Activated naive CD8-positive, alpha-beta T cell treated with anti-CD3 and anti-CD28 coated beads, Interleukin-2, amount 50 U/mL, for 16 hours (primary cell): ENCODE data around the gene LAMTOR4.

Source experiments
- DNase-seq: peaks from one replicate; pipeline ENCODE4 v3.0.0-alpha.2; 2020; ENCODE audit warnings: low read depth, low spot score

The LAMTOR4 gene

DNA sequence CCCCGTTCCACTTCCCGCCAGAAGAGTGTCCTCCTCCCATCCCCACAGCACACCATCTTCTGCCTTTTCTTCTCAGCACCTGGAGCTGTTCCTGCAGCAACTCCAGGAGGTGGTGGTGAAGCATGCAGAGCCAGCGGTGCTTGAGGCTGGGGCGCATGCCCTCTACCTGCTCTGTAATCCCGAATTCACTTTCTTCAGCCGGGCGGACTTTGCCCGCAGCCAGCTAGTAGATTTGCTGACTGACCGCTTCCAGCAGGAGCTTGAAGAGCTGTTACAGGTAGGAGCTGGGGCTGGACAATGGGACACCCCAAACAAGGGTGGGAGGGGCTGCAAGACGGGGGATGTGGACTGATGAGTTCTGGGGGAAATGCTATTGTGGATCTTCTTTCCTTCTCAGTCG is 52.0 kb downstream of the LAMTOR4 start:
- DNase-seq, result no peak
